ENCODE data around the gene PLEKHS1.

PLEKHS1 gene

GRCh38 chr10:113739031-113739430 is 12.5 kb upstream of the PLEKHS1 start:
- no peak for ATAC-seq
- TF ChIP-seq ARNTL (CRISPR knock-in tag; IDR thresholded peaks at IDR 0.05; ENCODE audit: borderline replicate concordance, low read depth) (no peak), GLIS3 (CRISPR knock-in tag; IDR thresholded peaks at IDR 0.05) (no peak), TSHZ2 (CRISPR knock-in tag; IDR thresholded peaks at IDR 0.05) (no peak), PPARA (CRISPR knock-in tag; IDR thresholded peaks at IDR 0.05; ENCODE audit: borderline replicate concordance) (no peak), BACH2 (CRISPR knock-in tag; IDR thresholded peaks at IDR 0.05; ENCODE audit: borderline replicate concordance) (no peak), TOX (CRISPR knock-in tag; IDR thresholded peaks at IDR 0.05; ENCODE audit: borderline replicate concordance) (no peak), ISL1 (CRISPR knock-in tag; IDR thresholded peaks at IDR 0.05) (no peak), ZFP3 (CRISPR knock-in tag; IDR thresholded peaks at IDR 0.05) (no peak), ZNF8 (CRISPR knock-in tag; IDR thresholded peaks at IDR 0.05) (no peak)

- no peak for ATAC-seq
- TF ChIP-seq ZC3H10 (CRISPR knock-in tag; IDR thresholded peaks at IDR 0.05): no peak
- TF ChIP-seq SNAI2 (CRISPR knock-in tag; IDR thresholded peaks at IDR 0.05): no peak
- TF ChIP-seq TOX (CRISPR knock-in tag; IDR thresholded peaks at IDR 0.05; ENCODE audit: borderline replicate concordance): no peak
- no peak for TF ChIP-seq POU6F1 (CRISPR knock-in tag; IDR thresholded peaks at IDR 0.05; ENCODE audit: borderline replicate concordance, low read depth)
- no peak for TF ChIP-seq PATZ1 (CRISPR knock-in tag; IDR thresholded peaks at IDR 0.05; ENCODE audit: borderline replicate concordance)
- no peak for TF ChIP-seq ZFP30 (CRISPR knock-in tag; IDR thresholded peaks at IDR 0.05)
- TF ChIP-seq OSR1 (CRISPR knock-in tag; IDR thresholded peaks at IDR 0.05): no peak
- no peak for TF ChIP-seq ZNF565 (CRISPR knock-in tag; conservative IDR thresholded peaks at IDR 0.05; ENCODE audit: low read depth)
Measured at GRCh38 chr10:113739577-113739976, 11.9 kb upstream of the PLEKHS1 start.

GRCh38 chr10:113740850-113741249 is 10.6 kb upstream of the PLEKHS1 start:
- ATAC-seq: no peak
- TF ChIP-seq ISL1 (CRISPR knock-in tag; IDR thresholded peaks at IDR 0.05) (no peak), ZNF70 (CRISPR knock-in tag; IDR thresholded peaks at IDR 0.05) (no peak), ZNF565 (CRISPR knock-in tag; conservative IDR thresholded peaks at IDR 0.05; ENCODE audit: low read depth) (no peak), TOX (CRISPR knock-in tag; IDR thresholded peaks at IDR 0.05; ENCODE audit: borderline replicate concordance) (no peak), ESRRG (CRISPR knock-in tag; IDR thresholded peaks at IDR 0.05) (no peak), CREB5 (CRISPR knock-in tag; IDR thresholded peaks at IDR 0.05; ENCODE audit: low read depth) (no peak), ZFP3 (CRISPR knock-in tag; IDR thresholded peaks at IDR 0.05) (no peak), ZNF8 (CRISPR knock-in tag; IDR thresholded peaks at IDR 0.05) (no peak)

- ATAC-seq: no peak
- TF ChIP-seq POU6F1 (CRISPR knock-in tag; IDR thresholded peaks at IDR 0.05; ENCODE audit: borderline replicate concordance, low read depth) (no peak), PATZ1 (CRISPR knock-in tag; IDR thresholded peaks at IDR 0.05; ENCODE audit: borderline replicate concordance) (no peak), PPARA (CRISPR knock-in tag; IDR thresholded peaks at IDR 0.05; ENCODE audit: borderline replicate concordance) (no peak), CREB5 (CRISPR knock-in tag; IDR thresholded peaks at IDR 0.05; ENCODE audit: low read depth) (no peak), RARB (CRISPR knock-in tag; IDR thresholded peaks at IDR 0.05) (no peak), ZNF70 (CRISPR knock-in tag; IDR thresholded peaks at IDR 0.05) (no peak)
Measured at GRCh38 chr10:113742466-113742865, 9.0 kb upstream of the PLEKHS1 start.
